ENCODE results near the gene SRRM2.

DNA sequence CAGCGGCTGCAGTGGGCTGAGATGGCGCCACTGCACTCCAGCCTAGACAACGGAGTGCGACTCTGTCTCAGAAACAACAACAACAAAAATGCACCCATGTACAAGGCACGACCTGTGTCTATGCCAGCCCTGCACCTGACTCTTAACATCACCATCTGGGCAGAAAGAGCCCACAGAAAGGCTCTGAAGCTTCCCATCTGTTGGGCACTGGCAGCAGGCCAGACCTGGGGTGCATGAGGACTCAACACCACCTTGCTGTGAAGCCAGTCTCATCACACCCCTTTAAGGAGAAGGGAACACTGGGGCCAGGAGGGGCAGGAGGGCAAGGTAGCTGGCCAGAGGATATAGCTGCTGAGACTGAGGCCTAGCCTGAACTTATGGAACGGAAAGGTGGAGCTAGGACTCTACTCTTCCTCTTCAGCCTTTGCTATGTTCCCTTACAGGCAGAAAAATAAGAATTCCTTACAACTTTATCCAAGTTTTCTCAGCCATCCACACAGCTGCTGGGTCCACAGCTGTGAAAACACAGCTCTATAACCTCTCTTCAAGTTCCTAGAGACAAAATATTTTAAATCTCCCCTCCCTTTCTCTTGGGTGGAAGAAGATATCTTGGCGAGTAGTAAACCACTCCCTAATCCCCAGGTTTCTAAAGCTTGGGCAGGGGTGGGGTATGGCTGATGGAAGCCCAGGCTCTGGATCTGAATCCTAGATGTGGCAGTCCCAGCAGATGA is 21.9 kb downstream of the SRRM2 start:
- TF ChIP-seq, protein P1, sequence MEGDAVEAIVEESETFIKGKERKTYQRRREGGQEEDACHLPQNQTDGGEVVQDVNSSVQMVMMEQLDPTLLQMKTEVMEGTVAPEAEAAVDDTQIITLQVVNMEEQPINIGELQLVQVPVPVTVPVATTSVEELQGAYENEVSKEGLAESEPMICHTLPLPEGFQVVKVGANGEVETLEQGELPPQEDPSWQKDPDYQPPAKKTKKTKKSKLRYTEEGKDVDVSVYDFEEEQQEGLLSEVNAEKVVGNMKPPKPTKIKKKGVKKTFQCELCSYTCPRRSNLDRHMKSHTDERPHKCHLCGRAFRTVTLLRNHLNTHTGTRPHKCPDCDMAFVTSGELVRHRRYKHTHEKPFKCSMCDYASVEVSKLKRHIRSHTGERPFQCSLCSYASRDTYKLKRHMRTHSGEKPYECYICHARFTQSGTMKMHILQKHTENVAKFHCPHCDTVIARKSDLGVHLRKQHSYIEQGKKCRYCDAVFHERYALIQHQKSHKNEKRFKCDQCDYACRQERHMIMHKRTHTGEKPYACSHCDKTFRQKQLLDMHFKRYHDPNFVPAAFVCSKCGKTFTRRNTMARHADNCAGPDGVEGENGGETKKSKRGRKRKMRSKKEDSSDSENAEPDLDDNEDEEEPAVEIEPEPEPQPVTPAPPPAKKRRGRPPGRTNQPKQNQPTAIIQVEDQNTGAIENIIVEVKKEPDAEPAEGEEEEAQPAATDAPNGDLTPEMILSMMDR (optimal IDR thresholded peaks at IDR 0.05 in 1 of 3, IDR thresholded peaks at IDR 0.05 in 1 of 3, conservative IDR thresholded peaks at IDR 0.05 in 1 of 3; ENCODE audit: extremely low read depth in 1 of 3, insufficient read depth in 2 of 3, low read length in 3 of 3), result no peak
- no peak for TF ChIP-seq EZH2 (IDR thresholded peaks at IDR 0.05; ENCODE audit: low read length)

Data from keratinocyte (primary cell).